Measurements from ENCODE around the gene CEACAM1.
"Not testable (repeated sequence)": the region's sequence is repeated elsewhere in the genome, so short reads cannot be mapped to it uniquely, and the experiment has no call there.

Gene CEACAM1

DNA sequence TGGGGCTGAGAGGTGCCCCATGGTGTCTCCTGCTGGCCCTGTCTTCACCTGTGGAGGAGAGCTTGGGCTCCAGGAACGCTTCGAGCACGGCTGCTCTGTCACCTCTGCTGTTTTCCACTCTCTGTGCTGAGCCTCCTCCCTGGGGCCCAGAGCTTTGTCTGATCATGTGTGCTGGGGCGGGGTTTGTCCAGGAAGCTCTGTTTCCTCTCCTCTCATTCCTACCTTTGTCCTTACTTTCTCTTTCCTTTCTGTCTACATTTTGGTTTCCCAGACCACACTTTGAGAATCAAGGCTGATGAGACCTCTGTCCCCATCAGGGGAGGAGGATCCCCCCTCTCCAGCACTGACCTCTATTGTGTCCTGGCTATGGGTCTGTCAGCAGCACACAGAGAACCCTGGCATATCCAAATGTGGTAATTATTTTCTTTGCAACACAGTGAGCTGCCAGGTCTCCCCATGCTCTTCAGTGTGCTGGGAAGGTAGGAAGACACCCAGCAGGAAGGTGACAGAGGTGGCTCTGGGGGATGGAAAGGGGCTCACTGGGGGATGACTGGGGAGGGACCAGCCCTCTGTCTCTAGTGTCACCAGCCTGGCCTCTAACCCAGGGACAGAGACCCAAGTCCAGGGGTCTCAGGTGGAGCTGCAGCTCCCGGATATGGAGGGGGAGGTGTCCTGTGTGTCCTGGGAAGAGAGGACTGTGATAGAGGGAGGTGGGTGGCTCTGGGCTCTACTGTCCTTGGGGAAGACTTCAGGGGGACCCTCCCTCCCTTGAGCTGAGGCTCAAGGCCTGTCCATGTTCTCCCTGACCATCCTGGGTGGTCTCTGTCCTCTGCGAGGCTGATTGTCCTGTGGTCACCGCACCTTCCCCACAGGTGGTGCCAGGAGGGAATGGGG lies at the start of gene CEACAM1:
TSS of gene CEACAM1 (minus strand) at position 128 of the 894 bp plus-strand sequence. CDS start at position 21, 107 bp downstream.
- FAIRE-seq, result no peak

GRCh38 chr19:42577016-42577415 lies 48.7 kb upstream of the CEACAM1 start:
- no peak for FAIRE-seq

- FAIRE-seq, result no peak
Observed at GRCh38 chr19:42576241-42576640, 48.0 kb upstream of the CEACAM1 start.

DNA sequence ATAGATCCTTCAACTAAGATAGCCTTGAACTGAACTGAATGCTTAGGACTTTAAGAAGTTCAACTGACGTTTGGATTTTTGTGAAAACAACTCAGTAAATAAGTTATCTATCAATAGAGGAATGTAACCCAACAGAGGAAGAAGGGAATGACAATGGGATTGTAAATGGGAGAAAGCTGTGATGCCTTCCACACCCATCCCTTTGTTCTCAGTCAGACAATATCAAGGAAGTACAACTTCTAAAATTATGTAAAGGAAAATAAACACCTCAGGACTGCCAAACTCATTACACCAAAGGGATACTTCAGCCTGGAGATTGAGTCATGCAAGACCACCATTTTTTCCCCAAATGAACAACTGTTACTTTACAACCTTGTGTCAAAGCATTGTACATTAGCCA lies 45.4 kb upstream of the CEACAM1 start:
- no peak for FAIRE-seq

GRCh38 chr19:42571116-42571515 lies 42.8 kb upstream of the CEACAM1 start:
- no peak for FAIRE-seq

DNA sequence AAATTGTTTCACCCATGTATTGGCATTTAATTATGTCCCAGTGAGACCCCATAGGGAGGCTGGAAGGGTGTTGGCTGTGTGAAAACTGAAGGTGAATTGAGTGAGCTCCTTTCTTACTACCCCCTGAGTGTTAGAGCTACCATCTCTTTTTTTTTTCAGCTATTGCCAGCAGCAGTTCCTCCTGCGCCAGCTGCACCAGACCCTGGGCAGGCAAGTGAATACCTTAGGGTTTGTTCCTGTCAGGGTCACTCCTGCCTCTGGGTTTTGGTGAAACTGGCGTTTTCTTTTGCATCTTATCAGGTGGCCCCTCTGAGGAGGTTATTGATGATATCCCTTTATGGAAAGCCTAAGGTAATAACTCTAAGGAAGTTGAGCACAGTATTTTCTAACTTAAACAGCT lies 40.9 kb upstream of the CEACAM1 start:
- FAIRE-seq, result no peak

- no peak for FAIRE-seq
Observed at GRCh38 chr19:42568006-42568405, 39.7 kb upstream of the CEACAM1 start.

DNA sequence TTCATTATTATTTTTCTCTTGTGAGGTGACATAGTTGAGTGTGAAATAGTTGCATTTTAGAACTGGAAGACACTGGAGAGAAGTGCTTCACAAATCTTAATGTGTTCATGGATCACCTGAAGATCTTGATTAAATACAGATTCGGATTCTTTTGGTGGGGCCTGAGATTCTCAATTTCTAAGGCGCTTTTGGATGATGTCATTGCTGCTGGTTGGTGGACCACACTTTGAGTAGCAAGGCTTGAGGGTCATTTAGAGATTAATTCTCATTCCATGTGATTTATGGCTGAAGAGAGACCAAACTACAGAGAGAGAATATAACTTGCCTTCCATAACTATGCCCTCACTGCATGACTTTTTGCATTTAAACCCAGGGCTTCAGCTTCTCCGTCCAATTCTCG lies 39.3 kb upstream of the CEACAM1 start:
- FAIRE-seq, result no peak

DNA sequence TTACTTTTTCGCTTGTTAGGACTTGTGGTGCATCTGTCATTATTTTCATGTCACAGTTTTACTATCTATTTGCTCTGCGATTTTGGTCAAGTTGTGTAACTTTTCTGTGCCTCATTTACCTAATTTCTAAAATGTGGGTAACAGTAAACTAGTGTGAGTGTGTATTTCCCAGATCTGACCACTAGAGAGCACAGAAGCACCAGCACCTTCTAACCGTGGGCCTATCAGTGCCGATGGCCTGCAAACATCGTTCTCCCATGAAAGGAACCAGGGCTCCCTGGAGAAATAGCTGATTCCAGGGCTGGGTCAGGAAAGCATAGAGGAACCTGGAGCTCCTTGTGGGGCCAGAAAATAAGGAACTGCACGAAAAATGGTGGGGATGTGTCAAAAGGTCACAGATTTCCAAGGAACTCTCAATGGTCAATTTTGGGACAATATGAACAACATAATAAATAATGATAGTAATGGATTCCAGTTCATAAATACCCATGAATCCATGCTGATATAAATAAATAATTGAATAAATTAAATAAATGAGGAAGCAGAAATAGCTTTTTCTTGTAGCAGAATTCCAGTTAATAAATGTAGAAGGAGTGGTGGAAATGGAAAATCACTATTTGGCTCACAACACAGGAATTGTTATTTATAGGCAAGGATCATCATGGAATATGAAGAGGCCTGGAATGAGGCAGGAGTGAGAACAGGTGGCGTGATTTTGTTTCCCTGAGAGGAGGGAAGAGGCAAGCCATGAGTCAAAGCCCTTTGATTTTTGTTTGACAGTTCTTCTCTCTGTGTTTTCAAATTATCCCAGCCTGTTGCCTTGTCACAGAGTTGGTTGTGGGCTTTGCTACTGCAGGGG lies 35.3 kb upstream of the CEACAM1 start:
- peak; percentile 72 for FAIRE-seq

DNA sequence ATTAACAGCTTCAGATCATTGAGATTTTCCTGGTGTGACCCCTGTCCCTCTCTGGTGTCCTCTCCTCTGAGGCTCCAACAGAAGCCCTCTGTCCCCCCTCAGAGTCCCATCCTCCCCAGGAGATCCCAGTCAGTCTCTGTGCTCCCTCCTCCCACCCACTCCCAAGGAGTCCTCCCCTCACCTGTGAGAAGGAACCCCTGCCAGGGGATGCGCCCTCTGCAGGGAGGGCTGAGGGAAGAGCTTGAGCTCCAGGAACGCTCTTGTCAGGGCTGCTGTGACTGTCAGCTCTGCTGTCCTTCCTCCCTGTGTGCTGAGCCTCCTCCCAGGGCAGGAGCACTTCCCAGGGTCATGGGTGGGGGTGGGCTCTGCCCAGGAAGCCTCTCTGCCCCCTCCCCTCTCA lies 33.2 kb upstream of the CEACAM1 start:
- FAIRE-seq, result no peak

DNA sequence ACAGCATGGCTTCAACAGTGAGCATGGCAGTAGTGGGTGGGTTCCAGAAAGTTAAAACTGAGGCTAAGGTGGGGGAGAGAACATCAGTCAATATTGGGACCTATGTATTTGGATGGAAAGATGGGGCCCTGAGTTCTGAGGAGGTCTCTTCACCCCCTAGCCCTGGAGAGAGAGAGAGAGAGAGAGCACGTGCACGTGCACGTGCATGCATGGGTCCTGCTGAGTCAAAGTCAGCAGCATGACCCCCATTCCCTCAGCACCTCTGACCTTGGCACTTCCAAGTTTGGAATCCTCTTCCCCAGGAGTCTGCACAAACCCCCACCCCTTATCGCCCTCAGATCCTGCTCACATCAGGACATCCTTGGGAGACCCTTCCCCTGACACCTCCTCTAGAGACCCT lies 32.5 kb upstream of the CEACAM1 start:
- FAIRE-seq, result no peak

- FAIRE-seq, result no peak
Observed at GRCh38 chr19:42558450-42559150, 30.3 kb upstream of the CEACAM1 start.

DNA sequence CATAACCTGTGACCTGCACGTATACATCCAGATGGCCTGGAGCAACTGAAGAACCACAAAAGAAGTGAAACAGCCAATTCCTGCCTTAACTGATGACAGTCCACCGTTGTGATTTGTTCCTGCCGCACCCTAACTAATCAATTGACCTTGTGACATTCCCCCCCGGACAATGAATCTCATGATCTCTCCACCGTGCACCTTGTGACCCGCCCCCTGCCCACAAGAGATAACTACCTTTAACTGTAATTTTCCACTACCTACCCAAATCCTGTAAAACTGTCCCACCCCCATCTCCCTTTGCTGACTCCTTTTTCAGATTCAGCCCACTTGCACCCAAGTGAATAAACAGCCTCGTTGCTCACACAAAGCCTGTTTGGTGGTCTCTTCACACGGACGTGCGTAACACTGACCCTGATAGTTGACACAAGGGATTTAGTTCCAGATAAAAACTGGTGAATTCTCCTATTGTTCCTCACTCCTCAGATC lies 29.1 kb upstream of the CEACAM1 start:
- FAIRE-seq, result not testable (repeated sequence)

DNA sequence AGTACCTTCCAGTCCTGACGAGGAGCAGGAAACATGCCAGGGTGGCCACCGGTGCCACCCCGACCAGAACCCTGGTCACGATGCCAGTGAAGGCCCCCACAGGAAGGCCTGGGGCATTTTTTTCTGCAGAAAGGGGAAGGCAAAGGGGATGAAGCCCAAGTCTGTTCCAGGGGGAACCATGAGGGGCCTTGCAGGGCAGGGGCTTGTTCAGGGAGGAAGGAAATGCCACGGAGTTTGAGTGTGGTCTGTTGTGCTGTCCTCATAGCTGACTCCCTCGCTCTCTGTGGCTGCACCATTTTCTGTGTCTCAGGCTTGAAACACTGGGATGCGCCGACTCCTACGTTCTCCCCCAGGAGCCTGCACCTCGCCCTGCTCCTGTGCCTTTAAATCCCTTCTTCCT lies 27.5 kb upstream of the CEACAM1 start:
- FAIRE-seq, result no peak

DNA sequence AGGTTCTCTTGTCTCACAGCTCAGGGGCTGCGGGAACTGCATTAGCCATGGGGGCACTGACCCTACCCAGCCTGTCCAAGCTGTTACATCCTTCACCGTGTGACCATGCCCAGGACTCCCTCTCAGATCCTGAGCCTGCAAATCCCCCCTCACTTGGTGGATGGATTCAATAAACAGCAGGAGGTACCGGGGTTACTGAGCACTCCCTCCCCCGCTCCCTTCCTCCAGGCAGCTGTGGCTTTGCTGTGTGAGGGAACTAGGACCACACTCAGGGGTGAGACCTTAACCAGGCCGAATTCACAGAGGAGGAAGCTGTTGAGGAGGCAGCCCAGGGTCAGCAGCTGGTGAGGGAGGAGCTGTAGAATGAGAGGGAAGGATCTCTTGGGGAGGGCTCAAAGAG lies 27.0 kb upstream of the CEACAM1 start:
- no peak for FAIRE-seq

- FAIRE-seq, result no peak
Observed at GRCh38 chr19:42554046-42554575, 25.8 kb upstream of the CEACAM1 start.

DNA sequence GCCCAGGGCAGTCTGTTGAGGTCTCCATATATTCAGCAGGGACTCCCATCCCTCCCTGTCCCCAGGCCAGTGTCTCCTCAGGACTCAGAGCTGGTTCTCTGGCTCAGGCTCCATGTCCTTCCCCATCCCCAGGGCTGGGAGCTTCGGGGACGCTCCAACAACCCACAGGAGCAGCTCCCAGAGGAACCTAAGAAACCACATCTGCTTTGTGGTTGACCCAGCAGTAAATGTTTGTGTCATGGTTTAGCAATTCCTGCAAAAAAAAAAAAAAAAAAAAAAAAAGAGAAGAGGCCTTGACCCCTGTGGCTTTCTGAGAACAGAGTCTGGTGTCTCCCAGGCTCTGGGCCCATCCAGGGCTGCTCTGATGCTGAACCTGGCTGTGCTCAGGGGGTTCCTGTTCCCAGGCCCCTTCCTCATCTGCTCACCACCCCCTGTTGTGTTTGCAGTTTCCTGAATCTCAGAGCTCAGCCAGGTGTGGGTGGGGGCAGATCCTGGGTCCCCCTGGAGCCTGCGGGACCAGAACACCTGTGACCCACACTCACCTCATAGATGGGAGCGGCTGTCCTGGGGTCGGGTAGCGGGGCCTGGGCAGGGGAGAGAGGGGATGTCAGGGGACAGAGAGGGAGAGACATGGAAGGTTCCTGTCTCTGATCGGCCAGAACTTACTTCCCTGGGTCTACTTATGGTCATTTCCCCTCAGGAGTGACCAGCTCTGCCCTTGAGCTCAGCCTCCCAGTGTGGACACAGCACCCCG lies 25.2 kb upstream of the CEACAM1 start:
- no peak for FAIRE-seq

GRCh38 chr19:42552086-42553065 lies 24.1 kb upstream of the CEACAM1 start:
- FAIRE-seq, result no peak

- FAIRE-seq, result not testable (repeated sequence)
Observed at GRCh38 chr19:42550521-42550920, 22.2 kb upstream of the CEACAM1 start.

GRCh38 chr19:42549067-42549466 lies 20.8 kb upstream of the CEACAM1 start:
- FAIRE-seq, result not testable (repeated sequence)

GRCh38 chr19:42548552-42548951 lies 20.3 kb upstream of the CEACAM1 start:
- FAIRE-seq, result no peak
